ENCODE data around the gene MED25. TPM values are rescaled to one million over a fixed set of nuclear protein-coding genes. Genes with fewer than 3 reads are reported as not detected.

MED25 gene
- 67.9 TPM for total RNA-seq
- 10 to 100 TPM; 12.7 to 23.6 (median 19.9) TPM for polyA plus RNA-seq

DNA sequence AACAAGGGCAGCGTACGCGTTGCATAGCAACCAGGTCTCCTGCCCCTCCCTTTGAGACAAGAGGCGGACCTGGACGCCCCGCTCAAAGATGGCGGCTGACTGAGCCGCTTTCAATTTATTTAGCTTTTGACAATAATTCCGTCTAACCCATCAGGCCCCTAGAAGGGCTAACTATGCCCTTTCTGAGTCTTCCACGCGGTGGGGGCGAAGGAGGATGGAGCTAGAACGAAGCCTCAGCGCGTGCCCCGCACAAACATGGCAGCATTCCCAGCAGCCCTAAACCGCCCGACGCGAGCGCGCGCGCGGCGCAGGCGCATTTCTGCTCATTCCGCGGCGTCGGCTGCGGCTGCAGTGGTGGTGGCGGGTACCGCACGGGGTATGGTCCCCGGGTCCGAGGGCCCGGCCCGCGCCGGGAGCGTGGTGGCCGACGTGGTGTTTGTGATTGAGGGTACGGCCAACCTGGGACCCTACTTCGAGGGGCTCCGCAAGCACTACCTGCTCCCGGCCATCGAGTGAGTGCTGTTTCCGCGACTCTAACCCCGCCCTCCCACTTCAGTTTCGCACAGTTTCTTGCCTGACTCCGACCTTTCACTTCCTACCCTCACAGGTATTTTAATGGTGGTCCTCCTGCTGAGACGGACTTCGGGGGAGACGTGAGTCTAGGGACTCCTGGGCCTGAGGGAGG is at the start of gene MED25:
Gene MED25 (plus strand): TSS at position 326 of the 685 bp plus-strand sequence. CDS start 53 bp downstream, at position 379.
- ATAC-seq (ENCODE audit: low read depth in 2 of 2) (peak; percentile 66 to 68), DNase-seq (peak; percentile 82 to 95 (median 92))
- no peaks in the 10 kb centered on the region for H3K9me3 Mint-ChIP-seq
- peak within 1 kb of the TSS; percentile 98 for H3K27ac ChIP-seq (ENCODE audit: insufficient read depth, low read length, poor library complexity, severe bottlenecking)
- no peaks in the 10 kb centered on the region for H3K27me3 Mint-ChIP-seq
- H3K4me3 ChIP-seq (ENCODE audit: low read depth, low read length) = peak within 1 kb of the TSS; percentile 89
- H3K4me1 ChIP-seq (ENCODE audit: control insufficient read depth, insufficient read depth, low read length, poor library complexity, severe bottlenecking) = peaks cover 29% of the 10 kb centered on the region
- H3K9me3 ChIP-seq (ENCODE audit: control insufficient read depth in 2 of 2, low read length in 2 of 2) = no peaks in the 10 kb centered on the region
- H3K36me3 ChIP-seq (ENCODE audit: control insufficient read depth, insufficient read depth, low read length) = peaks cover 7% of the 10 kb centered on the region
- peaks cover 2% of the 10 kb centered on the region for H3K36me3 Mint-ChIP-seq
- peaks cover 11 to 48% (median 24%) of the 10 kb centered on the region in 4 donors for H3K4me1 Mint-ChIP-seq
- H3K4me3 Mint-ChIP-seq = peak within 1 kb of the TSS; percentile 90 to 99 (median 98)
- H3K27ac Mint-ChIP-seq = peak within 1 kb of the TSS; percentile 94 to 100 (median 100)
- H3K27me3 ChIP-seq (ENCODE audit: control insufficient read depth, insufficient read depth, low read length) = no peaks in the 10 kb centered on the region

DNA sequence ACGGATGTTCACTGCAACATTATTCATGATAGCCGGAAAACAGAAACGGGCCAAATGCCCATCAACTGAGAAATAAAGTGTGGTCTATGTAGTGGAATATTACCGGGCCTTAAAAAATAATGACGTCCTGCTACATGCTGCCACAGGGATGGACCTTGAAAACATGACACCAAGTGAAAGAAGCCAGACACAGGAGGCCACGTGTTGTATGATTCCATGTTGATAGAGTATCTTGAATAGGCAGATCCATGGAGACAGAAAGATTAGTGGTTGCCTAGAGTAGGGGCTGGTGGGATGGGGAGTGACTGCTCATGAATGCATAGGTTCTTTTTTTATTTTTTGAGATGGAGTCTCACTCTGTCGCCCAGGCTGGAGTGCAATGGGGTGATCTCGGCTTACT is 47.6 kb upstream of the MED25 start:
- H3K9me3 Mint-ChIP-seq = no peaks in the 10 kb centered on the region
- H3K27ac Mint-ChIP-seq = no peak overlapping the region
- Histone ChIP-seq H3K4me1 (ENCODE audit: control insufficient read depth, insufficient read depth, low read length, poor library complexity, severe bottlenecking) (peaks cover 20% of the 10 kb centered on the region), H3K27ac (ENCODE audit: insufficient read depth, low read length, poor library complexity, severe bottlenecking) (no peak overlapping the region), H3K36me3 (ENCODE audit: control insufficient read depth, insufficient read depth, low read length) (no peaks in the 10 kb centered on the region), H3K4me3 (ENCODE audit: low read depth, low read length) (no peak overlapping the region), H3K27me3 (ENCODE audit: control insufficient read depth, insufficient read depth, low read length) (no peaks in the 10 kb centered on the region), H3K9me3 (ENCODE audit: control insufficient read depth in 2 of 2, low read length in 2 of 2) (no peaks in the 10 kb centered on the region)
- H3K4me1 Mint-ChIP-seq = peaks cover 0 to 60% (median 29%) of the 10 kb centered on the region in 4 donors
- peak overlapping the region in 3 of 4 donors; percentile 15 to 36 (median 30) for H3K4me3 Mint-ChIP-seq
- no peak for DNase-seq
- H3K36me3 Mint-ChIP-seq = peaks cover 11% of the 10 kb centered on the region
- ATAC-seq (ENCODE audit: low read depth in 2 of 2) = no peak
- no peaks in the 10 kb centered on the region for H3K27me3 Mint-ChIP-seq

DNA sequence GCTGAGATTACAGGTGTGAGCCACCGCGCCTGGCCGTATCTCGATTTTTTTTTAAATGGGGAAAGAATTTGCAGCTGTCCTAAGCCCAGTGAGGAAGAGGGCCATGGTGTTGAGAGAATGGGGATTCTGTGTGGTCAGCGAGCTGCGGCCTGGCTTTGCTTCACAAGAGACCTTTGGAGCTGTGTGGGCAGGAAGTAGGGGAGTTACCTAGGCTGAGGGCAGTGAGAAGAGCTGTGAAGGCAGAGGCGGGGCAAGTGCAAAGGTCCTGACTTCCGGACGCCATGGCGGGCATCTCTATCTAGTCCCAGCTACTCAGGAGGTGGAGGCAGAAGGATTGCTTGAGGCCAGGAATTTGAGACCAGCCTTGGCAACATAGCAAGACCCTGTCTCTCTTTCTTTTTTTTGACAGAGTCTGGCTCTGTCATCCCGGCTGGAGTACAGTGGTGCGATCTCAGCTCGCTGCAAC is 46.4 kb upstream of the MED25 start:
- H3K9me3 ChIP-seq (ENCODE audit: control insufficient read depth in 2 of 2, low read length in 2 of 2) = no peaks in the 10 kb centered on the region
- H3K4me3 ChIP-seq (ENCODE audit: low read depth, low read length) = no peak overlapping the region
- H3K36me3 ChIP-seq (ENCODE audit: control insufficient read depth, insufficient read depth, low read length) = no peaks in the 10 kb centered on the region
- Mint-ChIP-seq H3K4me3 (peak overlapping the region in 1 of 4 donors; percentile 7), H3K27ac (peak overlapping the region in 2 of 3 donors; percentile 42 to 80), H3K27me3 (no peaks in the 10 kb centered on the region), H3K4me1 (peaks cover 0 to 48% (median 25%) of the 10 kb centered on the region in 4 donors), H3K9me3 (no peaks in the 10 kb centered on the region), H3K36me3 (peaks cover 14% of the 10 kb centered on the region)
- H3K4me1 ChIP-seq (ENCODE audit: control insufficient read depth, insufficient read depth, low read length, poor library complexity, severe bottlenecking) = peaks cover 14% of the 10 kb centered on the region
- H3K27ac ChIP-seq (ENCODE audit: insufficient read depth, low read length, poor library complexity, severe bottlenecking) = no peak overlapping the region
- no peak for DNase-seq
- no peaks in the 10 kb centered on the region for H3K27me3 ChIP-seq (ENCODE audit: control insufficient read depth, insufficient read depth, low read length)
- no peak for ATAC-seq (ENCODE audit: low read depth in 2 of 2)

DNA sequence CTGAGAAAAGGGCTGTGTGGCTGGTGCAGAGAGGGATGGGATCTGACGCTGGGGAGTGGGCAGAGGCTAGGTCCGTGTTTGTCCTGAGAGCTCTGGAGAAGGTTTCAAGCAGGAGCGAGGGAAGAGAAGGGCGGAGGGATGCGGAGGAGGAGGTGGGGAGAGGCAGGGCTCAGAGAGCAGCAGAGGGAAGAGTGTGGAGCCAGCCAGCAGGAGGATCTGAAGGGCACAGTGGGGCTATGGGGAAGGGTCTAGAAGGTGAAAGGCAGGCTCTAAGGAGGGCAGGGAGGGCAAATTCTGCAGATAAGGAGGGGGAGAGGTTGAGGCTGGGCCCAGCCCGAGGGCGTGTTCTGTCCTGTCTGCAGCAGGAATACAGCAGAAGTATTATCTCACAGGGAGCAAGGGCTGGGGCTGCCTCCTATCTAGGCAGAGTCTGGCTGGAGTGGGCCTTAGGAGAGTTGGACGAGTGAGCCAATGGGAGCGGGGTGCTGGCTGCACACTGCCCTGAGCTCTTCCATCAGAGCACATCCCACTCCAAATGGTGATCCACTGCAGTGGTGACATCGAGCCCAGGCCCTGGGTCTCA is 45.1 kb upstream of the MED25 start:
- H3K4me1 Mint-ChIP-seq = peaks cover 0 to 40% (median 17%) of the 10 kb centered on the region in 4 donors
- no peaks in the 10 kb centered on the region for H3K27me3 ChIP-seq (ENCODE audit: control insufficient read depth, insufficient read depth, low read length)
- peak overlapping the region in 1 of 3 donors; percentile 46 for H3K27ac Mint-ChIP-seq

DNA sequence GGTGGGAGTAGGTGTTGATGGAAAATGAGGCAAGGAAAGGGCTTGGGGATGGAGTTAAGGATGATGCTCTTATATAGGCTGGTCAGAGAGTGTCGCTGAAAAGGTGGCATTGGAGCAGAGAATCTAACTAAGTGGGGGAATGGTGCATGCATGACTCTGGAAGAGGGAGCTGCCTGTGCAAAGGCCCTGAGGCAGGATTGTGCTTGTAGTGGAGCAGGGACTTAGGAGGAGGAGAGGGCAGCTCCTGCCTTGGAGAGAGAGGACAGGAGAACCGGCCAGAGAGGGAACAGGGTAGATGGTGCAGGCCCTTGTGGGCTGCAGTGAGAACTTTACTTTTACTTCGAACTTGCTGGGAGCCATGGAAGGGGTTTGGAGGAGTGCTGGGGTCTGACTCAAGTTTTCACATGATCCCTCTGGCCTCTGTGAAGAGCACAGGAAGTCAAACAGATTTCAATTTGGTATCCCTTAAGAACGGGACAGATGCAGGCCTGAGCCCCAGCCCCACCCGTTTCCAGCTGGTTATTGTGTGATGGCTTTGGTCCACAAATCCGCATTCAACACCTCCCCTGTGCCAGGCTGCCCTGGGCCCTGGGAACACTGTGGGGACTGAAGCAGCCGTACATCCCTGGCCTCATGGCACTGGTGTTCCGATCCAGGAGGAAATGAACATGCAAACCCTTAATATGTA is 44.3 kb upstream of the MED25 start:
- no peak overlapping the region for H3K27ac ChIP-seq (ENCODE audit: insufficient read depth, low read length, poor library complexity, severe bottlenecking)
- ATAC-seq (ENCODE audit: low read depth in 2 of 2) (no peak), DNase-seq (no peak)
- H3K4me3 ChIP-seq (ENCODE audit: low read depth, low read length) = no peak overlapping the region
- H3K27me3 ChIP-seq (ENCODE audit: control insufficient read depth, insufficient read depth, low read length) = no peaks in the 10 kb centered on the region
- Mint-ChIP-seq H3K4me3 (no peak overlapping the region), H3K36me3 (peaks cover 14% of the 10 kb centered on the region), H3K27ac (peak overlapping the region in 1 of 3 donors; percentile 46), H3K4me1 (peaks cover 0 to 31% (median 13%) of the 10 kb centered on the region in 4 donors), H3K9me3 (no peaks in the 10 kb centered on the region), H3K27me3 (no peaks in the 10 kb centered on the region)
- no peaks in the 10 kb centered on the region for H3K4me1 ChIP-seq (ENCODE audit: control insufficient read depth, insufficient read depth, low read length, poor library complexity, severe bottlenecking)
- H3K9me3 ChIP-seq (ENCODE audit: control insufficient read depth in 2 of 2, low read length in 2 of 2) = no peaks in the 10 kb centered on the region
- H3K36me3 ChIP-seq (ENCODE audit: control insufficient read depth, insufficient read depth, low read length) = no peaks in the 10 kb centered on the region

More for the DNA sequence above, 45.1 kb upstream of the MED25 start:
- Histone ChIP-seq H3K9me3 (ENCODE audit: control insufficient read depth in 2 of 2, low read length in 2 of 2) (no peaks in the 10 kb centered on the region), H3K4me3 (ENCODE audit: low read depth, low read length) (no peak overlapping the region), H3K4me1 (ENCODE audit: control insufficient read depth, insufficient read depth, low read length, poor library complexity, severe bottlenecking) (peaks cover 5% of the 10 kb centered on the region), H3K36me3 (ENCODE audit: control insufficient read depth, insufficient read depth, low read length) (no peaks in the 10 kb centered on the region), H3K27ac (ENCODE audit: insufficient read depth, low read length, poor library complexity, severe bottlenecking) (no peak overlapping the region)
- Mint-ChIP-seq H3K36me3 (peaks cover 14% of the 10 kb centered on the region), H3K27me3 (no peaks in the 10 kb centered on the region), H3K9me3 (no peaks in the 10 kb centered on the region), H3K4me3 (peak overlapping the region in 1 of 4 donors; percentile 81)
- DNase-seq (no peak), ATAC-seq (ENCODE audit: low read depth in 2 of 2) (no peak)

DNA sequence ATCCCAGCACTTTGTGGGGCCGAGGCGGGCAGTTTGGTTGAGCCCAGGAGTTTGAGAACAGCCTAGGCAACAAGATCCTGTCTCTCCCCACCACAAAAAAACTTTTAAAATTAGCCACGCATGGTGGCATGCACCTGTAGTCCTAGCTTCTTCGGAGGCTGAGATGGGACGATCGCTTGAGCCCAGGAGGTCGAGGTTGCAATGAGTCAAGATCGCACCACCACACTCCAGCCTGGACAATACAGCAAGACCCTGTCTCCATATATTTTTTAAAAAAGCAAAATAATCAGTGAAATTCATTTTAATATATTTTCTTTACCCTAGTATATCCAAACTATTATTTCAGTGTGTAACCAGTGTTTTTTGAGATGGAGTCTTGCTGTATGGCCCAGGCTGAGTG is 43.1 kb upstream of the MED25 start:
- H3K27ac Mint-ChIP-seq = no peak overlapping the region
- no peaks in the 10 kb centered on the region for H3K27me3 Mint-ChIP-seq
- H3K9me3 Mint-ChIP-seq = peaks cover 0 to 2% (median 0%) of the 10 kb centered on the region in 7 donors

DNA sequence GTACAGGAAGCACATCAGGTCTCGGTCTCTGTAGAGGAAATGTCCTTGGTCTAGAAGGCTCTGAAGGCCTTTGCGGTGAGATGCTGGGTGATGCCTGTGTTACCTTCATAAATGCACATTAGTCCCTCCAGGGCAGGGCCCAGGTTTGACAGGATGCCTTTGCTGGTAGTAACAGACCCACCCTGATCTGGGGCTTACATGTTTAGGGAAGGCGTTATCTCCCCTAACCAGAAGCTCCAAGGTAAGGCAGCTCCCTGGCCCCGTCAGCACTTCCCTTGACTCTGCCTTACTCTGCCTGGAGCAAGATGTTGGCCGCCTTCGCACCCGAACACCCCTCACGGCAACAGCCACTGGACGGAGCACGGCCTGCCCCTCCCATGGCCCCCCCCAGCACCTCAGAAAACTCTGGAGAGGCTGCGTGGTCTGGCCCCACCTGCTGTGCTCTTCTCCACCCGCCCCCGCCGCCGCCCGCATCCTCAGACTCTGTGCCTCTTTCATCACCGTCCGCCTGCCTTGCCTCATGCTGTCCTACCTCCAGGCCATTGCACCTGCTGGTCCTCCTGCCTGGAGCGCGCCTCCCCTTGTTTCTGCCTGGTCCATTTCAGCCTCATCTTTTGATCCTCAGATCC is 42.2 kb upstream of the MED25 start:
- Histone ChIP-seq H3K4me3 (ENCODE audit: low read depth, low read length) (no peak overlapping the region), H3K36me3 (ENCODE audit: control insufficient read depth, insufficient read depth, low read length) (no peaks in the 10 kb centered on the region), H3K27me3 (ENCODE audit: control insufficient read depth, insufficient read depth, low read length) (no peaks in the 10 kb centered on the region), H3K4me1 (ENCODE audit: control insufficient read depth, insufficient read depth, low read length, poor library complexity, severe bottlenecking) (no peaks in the 10 kb centered on the region), H3K27ac (ENCODE audit: insufficient read depth, low read length, poor library complexity, severe bottlenecking) (no peak overlapping the region), H3K9me3 (ENCODE audit: control insufficient read depth in 2 of 2, low read length in 2 of 2) (no peaks in the 10 kb centered on the region)
- no peaks in the 10 kb centered on the region for H3K27me3 Mint-ChIP-seq
- peak overlapping the region in 1 of 3 donors; percentile 14 for H3K27ac Mint-ChIP-seq
- peaks cover 0 to 2% (median 0%) of the 10 kb centered on the region in 7 donors for H3K9me3 Mint-ChIP-seq
- H3K36me3 Mint-ChIP-seq = peaks cover 25% of the 10 kb centered on the region
- no peak for ATAC-seq (ENCODE audit: low read depth in 2 of 2)
- DNase-seq = peak in 1 of 3 donors; percentile 15
- H3K4me3 Mint-ChIP-seq = no peak overlapping the region
- H3K4me1 Mint-ChIP-seq = peaks cover 0 to 28% (median 18%) of the 10 kb centered on the region in 4 donors

More for the DNA sequence above, 43.1 kb upstream of the MED25 start:
- no peaks in the 10 kb centered on the region for H3K4me1 ChIP-seq (ENCODE audit: control insufficient read depth, insufficient read depth, low read length, poor library complexity, severe bottlenecking)
- peaks cover 0 to 26% (median 15%) of the 10 kb centered on the region in 4 donors for H3K4me1 Mint-ChIP-seq
- H3K9me3 ChIP-seq (ENCODE audit: control insufficient read depth in 2 of 2, low read length in 2 of 2) = no peaks in the 10 kb centered on the region
- H3K4me3 ChIP-seq (ENCODE audit: low read depth, low read length) = no peak overlapping the region
- no peaks in the 10 kb centered on the region for H3K27me3 ChIP-seq (ENCODE audit: control insufficient read depth, insufficient read depth, low read length)
- ATAC-seq (ENCODE audit: low read depth in 2 of 2) (no peak), DNase-seq (no peak)
- no peak overlapping the region for H3K27ac ChIP-seq (ENCODE audit: insufficient read depth, low read length, poor library complexity, severe bottlenecking)
- no peaks in the 10 kb centered on the region for H3K36me3 ChIP-seq (ENCODE audit: control insufficient read depth, insufficient read depth, low read length)
- no peak overlapping the region for H3K4me3 Mint-ChIP-seq
- H3K36me3 Mint-ChIP-seq = peaks cover 16% of the 10 kb centered on the region

Data from CD4-positive, CD25-positive, alpha-beta regulatory T cell (primary cell).